Fibroblast of villous mesenchyme (primary cell): ENCODE measurements around the gene AGBL4. TPM values are rescaled to one million over a fixed set of nuclear protein-coding genes. Genes with fewer than 3 reads are reported as not detected.
"Not testable (repeated sequence)": the region's sequence is repeated elsewhere in the genome, so short reads cannot be mapped to it uniquely, and the experiment has no call there.

Source experiments
- DNase-seq: peaks from one replicate; pipeline ENCODE4 v3.0.0-alpha.2; 2010; ENCODE audit warnings: low read depth
- H3K4me3 ChIP-seq: 2 replicates; pipeline ENCODE4 v1.5.1; 2011; ENCODE audit warnings: low read depth, mild to moderate bottlenecking, low read length
- total RNA-seq: library from RNA; depleted of rRNA; stranded (reverse); fragments of >200 nt; gene quantifications from 2 replicates; pipeline ENCODE4 v1.2.3, GENCODE V29; 2012
- TF ChIP-seq, protein P1 (sequence below): IDR thresholded peaks from 2 replicates; pipeline ENCODE4 v1.5.1; 2012; ENCODE audit warnings: low read depth, mild to moderate bottlenecking, low read length; ENCODE audit not compliant: insufficient read depth

Gene AGBL4
- total RNA-seq, 1 donor, result not detected

DNA sequence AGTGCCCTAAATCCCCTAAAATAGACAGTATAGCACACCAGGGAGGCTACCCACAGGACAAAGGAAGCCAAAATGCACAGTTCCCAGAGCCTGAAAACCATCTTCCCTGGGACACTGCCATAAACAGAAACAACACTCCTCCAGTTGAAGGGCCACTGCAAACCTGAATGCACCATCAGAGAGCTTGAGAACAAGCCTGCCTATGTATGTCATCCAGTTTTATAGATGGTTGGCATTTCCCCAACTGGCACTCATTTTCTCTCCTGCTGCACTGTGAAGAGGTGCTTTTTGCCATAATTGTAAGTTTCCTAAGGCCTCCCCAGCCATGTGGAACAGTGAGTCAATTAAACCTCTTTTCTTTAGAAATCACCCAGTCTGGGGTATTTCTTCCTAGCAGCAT lies 169.0 kb downstream of the AGBL4 start:
- H3K4me3 ChIP-seq, result no peak overlapping the region
- no peak for DNase-seq
- TF ChIP-seq, protein P1, sequence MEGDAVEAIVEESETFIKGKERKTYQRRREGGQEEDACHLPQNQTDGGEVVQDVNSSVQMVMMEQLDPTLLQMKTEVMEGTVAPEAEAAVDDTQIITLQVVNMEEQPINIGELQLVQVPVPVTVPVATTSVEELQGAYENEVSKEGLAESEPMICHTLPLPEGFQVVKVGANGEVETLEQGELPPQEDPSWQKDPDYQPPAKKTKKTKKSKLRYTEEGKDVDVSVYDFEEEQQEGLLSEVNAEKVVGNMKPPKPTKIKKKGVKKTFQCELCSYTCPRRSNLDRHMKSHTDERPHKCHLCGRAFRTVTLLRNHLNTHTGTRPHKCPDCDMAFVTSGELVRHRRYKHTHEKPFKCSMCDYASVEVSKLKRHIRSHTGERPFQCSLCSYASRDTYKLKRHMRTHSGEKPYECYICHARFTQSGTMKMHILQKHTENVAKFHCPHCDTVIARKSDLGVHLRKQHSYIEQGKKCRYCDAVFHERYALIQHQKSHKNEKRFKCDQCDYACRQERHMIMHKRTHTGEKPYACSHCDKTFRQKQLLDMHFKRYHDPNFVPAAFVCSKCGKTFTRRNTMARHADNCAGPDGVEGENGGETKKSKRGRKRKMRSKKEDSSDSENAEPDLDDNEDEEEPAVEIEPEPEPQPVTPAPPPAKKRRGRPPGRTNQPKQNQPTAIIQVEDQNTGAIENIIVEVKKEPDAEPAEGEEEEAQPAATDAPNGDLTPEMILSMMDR, result no peak

DNA sequence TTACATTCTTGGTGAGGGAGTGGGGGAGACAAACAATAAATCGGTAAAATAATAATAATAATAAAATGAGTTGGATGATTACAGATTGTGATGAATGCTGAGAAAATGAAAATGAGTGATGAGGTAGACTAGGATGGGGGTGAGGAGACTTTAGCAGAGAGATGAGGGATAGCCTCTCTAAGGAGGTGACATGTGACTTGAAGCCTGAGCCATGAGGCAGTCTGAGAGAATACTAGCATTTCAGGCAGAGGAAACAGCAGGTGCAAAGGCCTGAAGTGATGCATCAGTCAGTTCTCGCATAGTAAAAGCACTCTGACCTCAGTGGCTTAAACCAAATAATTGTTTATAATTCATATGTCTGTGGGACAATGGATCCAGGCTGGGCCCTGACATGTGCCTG lies 181.2 kb downstream of the AGBL4 start:
- TF ChIP-seq, protein P1, result no peak

DNA sequence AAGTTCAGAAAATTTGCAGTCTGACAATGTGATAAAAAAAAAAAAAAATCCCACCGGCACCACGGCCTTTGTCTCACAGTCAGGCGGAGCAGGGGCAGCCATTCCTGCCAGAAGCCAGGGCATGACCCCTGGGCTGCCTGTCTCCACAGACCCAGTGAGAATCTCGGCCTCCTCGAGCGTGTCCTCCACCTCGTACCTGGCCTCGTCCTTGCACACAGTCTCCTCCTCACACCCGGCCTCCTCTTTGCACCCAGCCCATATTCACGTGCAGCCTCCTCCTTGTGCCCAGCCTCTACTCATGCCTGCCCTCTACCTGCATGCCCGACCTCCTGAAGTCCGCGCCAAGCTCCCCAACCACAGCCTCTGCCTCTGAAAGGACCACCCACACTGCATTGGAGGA lies 182.0 kb downstream of the AGBL4 start:
- TF ChIP-seq, protein P1, result no peak
- DNase-seq, result no peak
- no peak overlapping the region for H3K4me3 ChIP-seq

More for the DNA sequence above, 181.2 kb downstream of the AGBL4 start:
- no peak for DNase-seq
- H3K4me3 ChIP-seq, result no peak overlapping the region

DNA sequence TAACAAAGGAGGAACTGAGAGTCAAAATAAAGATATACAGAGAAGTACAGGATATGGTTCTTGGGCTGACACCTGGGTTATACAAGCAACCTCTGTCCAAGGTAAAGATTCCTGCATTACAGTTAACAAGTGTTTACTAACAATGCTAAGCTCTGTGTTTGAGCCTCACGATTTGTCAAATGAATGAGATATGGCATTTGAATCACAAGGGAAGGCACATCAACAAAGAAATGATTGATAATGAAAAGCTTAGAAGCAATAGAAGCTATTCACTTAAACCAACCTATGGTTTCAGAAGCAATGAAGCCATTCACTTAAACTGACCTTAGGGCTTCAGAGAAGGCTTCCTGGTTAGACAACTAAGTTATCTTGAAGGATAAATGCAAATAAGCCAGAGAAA lies 199.5 kb downstream of the AGBL4 start:
- TF ChIP-seq, protein P1, result no peak
- DNase-seq, result no peak
- no peak overlapping the region for H3K4me3 ChIP-seq

DNA sequence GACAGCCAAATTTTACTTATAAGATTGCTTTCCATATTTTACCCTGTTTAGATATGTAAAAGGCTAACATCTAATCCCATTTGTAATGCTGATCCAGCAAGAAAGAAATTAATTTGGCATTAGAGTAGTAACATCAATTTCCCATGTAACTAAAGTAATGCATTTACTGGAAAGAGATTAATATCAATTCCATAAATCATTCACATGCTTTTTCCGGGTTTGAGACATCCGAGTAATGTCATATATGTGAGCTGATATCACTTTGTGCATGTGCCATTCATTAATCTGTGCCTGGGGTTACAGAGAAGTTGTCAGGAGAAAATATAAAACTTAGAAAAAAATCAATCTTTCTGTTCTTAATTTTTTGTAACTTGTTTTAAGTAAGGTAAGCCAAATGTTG lies 206.1 kb downstream of the AGBL4 start:
- DNase-seq, result no peak
- H3K4me3 ChIP-seq, result no peak overlapping the region
- TF ChIP-seq, protein P1, result no peak

DNA sequence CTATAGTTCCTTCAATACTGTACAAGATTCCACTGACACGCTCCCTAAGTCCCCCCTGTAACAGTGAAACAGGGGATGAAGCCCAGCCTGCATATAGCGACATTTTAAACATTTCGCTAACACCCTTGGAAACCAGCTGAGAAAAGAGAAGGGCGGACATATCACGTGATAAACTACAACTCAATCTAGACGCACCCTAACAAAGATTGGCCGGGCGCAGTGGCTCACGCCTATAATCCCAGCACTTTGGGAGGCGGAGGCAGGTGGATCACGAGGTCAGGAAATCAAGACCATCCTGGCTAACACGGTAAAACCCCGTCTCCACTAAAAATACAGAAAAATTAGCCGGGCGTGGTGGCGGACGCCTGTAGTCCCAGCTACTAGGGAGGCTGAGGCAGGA lies 236.7 kb downstream of the AGBL4 start:
- H3K4me3 ChIP-seq, DNase-seq: not testable (repeated sequence)

DNA sequence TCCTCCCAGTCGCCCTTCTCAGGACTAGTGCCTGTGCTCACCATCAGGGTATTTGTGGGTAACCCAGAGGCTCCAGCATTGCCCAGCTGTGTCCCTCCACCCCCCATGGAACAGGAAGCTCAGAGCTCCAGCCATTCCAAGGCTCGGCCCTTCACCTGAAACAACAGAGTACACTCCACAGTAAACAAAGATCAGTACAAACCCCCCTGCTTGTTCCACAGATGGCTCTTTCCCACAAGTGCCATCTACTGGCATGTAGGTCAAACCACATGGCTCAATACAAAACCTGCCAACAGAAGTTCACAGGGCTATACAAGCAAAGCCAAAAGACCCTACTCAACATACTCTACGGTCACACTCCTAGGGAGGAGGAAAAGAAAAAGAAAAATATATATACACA lies 258.7 kb downstream of the AGBL4 start:
- H3K4me3 ChIP-seq, result no peak overlapping the region
- TF ChIP-seq, protein P1, result no peak
- DNase-seq, result no peak

DNA sequence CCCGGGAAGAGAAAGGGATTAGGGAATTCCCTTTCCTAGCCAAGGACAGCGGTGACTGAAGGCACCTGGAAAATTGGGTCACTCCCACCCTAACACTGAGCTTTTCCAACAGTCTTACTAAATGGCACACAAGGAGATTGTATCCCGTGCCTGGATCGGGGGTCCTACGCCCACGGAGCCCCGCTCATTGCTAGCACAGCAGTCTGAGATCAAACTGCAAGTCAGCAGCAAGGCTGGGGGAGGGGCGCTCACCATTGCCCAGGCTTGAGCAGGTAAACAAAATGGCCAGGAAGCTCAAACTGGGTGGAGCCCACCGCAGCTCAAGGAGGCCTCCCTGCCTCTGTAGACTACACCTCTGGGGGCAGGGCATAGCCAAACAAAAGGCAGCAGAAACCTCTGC lies 285.6 kb downstream of the AGBL4 start:
- not testable (repeated sequence) for DNase-seq

More for the DNA sequence above, 285.6 kb downstream of the AGBL4 start:
- H3K4me3 ChIP-seq, result not testable (repeated sequence)
